Prostate gland (tissue), 2 donors: ENCODE data around the gene MSMO1. TPM values are rescaled to one million over a fixed set of nuclear protein-coding genes. Genes with fewer than 3 reads are reported as not detected.

ENCODE experiments used
- DNase-seq: peaks from one replicate; pipeline ENCODE4 v3.0.0-alpha.2; 2019; ENCODE audit warnings: low spot score
- H3K27ac ChIP-seq, 2 donors: fragments of 200-600 bp; sonication (generic); 2 replicates each; pipeline ENCODE4 v1.5.1; 2017 to 2019
- H3K27me3 ChIP-seq: fragments of 200-600 bp; sonication (generic); replicated peaks from 2 replicates; pipeline ENCODE4 v1.5.1; 2019; ENCODE audit not compliant: insufficient read depth
- H3K36me3 ChIP-seq, 2 donors: fragments of 200-600 bp; sonication (generic); 1 replicate in 1 of 2; 2 replicates in 1 of 2; pipeline versions ENCODE4 v1.5.1 to v1.8.1; 2017 to 2019
- H3K4me1 ChIP-seq: fragments of 200-600 bp; sonication (generic); replicated peaks from 2 replicates; pipeline ENCODE4 v1.5.1; 2019
- H3K4me3 ChIP-seq, 2 donors: fragments of 200-600 bp; sonication (generic); 2 replicates each; pipeline ENCODE4 v1.5.1; 2017 to 2019
- H3K9me3 ChIP-seq: fragments of 200-600 bp; sonication (generic); 2 replicates; pipeline ENCODE4 v1.5.1; 2017
- CTCF ChIP-seq, 4 experiments: fragments of 200-600 bp in 2 of 4; fragments of 450-650 bp in 2 of 4; sonication (generic) in 2 of 4; IDR thresholded peaks; 1 replicate in 3 of 4; 2 replicates in 1 of 4; pipeline ENCODE4 v1.5.1; 2016 to 2019; ENCODE audit warnings: antibody characterized with exemption in 4 of 4, mild to moderate bottlenecking in 2 of 4, moderate library complexity in 2 of 4
- POLR2A ChIP-seq: fragments of 450-650 bp; IDR thresholded peaks from one replicate; pipeline ENCODE4 v1.6.1; 2016; ENCODE audit warnings: antibody characterized with exemption, mild to moderate bottlenecking
- POLR2AphosphoS5 ChIP-seq: sonication (generic); formaldehyde crosslinking; IDR thresholded peaks from one replicate; pipeline ENCODE4 v1.6.1; 2017; ENCODE audit warnings: antibody characterized with exemption
- WGBS: methylation state at CpG from one replicate; pipeline ENCODE4 v1.1.5; 2018; 5-methylcytosine and 5-hydroxymethylcytosine counted together
- intact Hi-C: fragments of 100-400 bp; cut with DNase I; formaldehyde crosslinking; loops from one replicate; pipeline ENCODE4 v1.14.2; 2022
- microRNA counts, 2 donors: library from miRNA; unstranded; fragments of <30 nt; microRNA quantifications; one replicate each; lab custom pipeline; 2016 to 2017
- microRNA-seq: library from miRNA; unstranded; fragments of <30 nt; microRNA quantifications from one replicate; pipeline ENCODE4, GENCODE V29; 2016
- small RNA-seq, 2 donors: library from RNA; depleted of rRNA; stranded (forward); fragments of <200 nt; gene quantifications; one replicate each; pipeline ENCODE3, GENCODE V24; 2016
- total RNA-seq, 2 donors: library from RNA; depleted of rRNA; stranded (reverse); fragments of >200 nt; gene quantifications; one replicate each; pipeline ENCODE4 v1.1.0, GENCODE V29; 2016

The MSMO1 gene
- total RNA-seq, 2 donors from 2014 or later: 45.0 to 76.9 TPM

- DNase-seq: no peak
- TF ChIP-seq POLR2AphosphoS5 (no peak), CTCF (IDR thresholded peaks at IDR 0.05) (no peak)
- 84% methylated on average over 1 of the region's 1 CpG for WGBS
These were observed 57.1 kb downstream of the MSMO1 start for GRCh38 chr4:165384598-165384997.

GRCh38 chr4:165385126-165385525 lies 57.7 kb downstream of the MSMO1 start:
- intact Hi-C loops: no loop called here
- no peak for DNase-seq
- Histone ChIP-seq H3K9me3 (no peaks in the 10 kb centered on the region), H3K4me3 (no peak overlapping the region), H3K27me3 (no peaks in the 10 kb centered on the region), H3K36me3 (no peaks in the 10 kb centered on the region), H3K27ac (peak overlapping the region in 1 of 2 donors; percentile 93), H3K4me1 (no peaks in the 10 kb centered on the region)
- TF ChIP-seq POLR2AphosphoS5 (no peak), POLR2A (no peak), CTCF (IDR thresholded peaks at IDR 0.05) (no peak)
- WGBS: 92% methylated on average over 4 of the region's 4 CpGs

More at GRCh38 chr4:165384598-165384997, 57.1 kb downstream of the MSMO1 start:
- intact Hi-C loops: no loop called here
- Histone ChIP-seq H3K36me3 (no peaks in the 10 kb centered on the region), H3K9me3 (no peaks in the 10 kb centered on the region), H3K27me3 (no peaks in the 10 kb centered on the region), H3K27ac (peak overlapping the region; percentile 34 to 93), H3K4me3 (no peak overlapping the region), H3K4me1 (no peaks in the 10 kb centered on the region)

DNA sequence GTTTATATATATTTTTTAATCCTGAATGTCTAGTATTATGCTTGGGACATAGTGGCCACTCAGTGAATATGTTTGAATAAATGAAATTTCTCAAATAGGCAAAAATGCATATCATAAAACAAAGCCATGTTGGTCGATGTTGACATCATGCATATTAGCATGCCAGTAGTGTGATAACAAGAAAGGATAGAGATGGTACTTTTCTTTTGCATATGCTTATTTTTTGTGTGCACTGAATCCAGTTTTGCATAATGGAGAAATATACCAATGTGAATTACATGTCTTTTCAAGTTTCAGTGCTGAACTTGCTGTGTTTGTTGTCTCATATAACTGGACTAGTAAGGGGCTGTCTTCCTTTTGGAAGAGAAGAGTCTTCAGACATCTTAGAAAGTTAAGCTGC lies 58.9 kb downstream of the MSMO1 start:
- intact Hi-C loops: no loop called here
- Histone ChIP-seq H3K27me3 (no peaks in the 10 kb centered on the region), H3K36me3 (no peaks in the 10 kb centered on the region), H3K4me3 (no peak overlapping the region), H3K27ac (peak overlapping the region in 1 of 2 donors; percentile 93), H3K4me1 (no peaks in the 10 kb centered on the region), H3K9me3 (no peaks in the 10 kb centered on the region)
- DNase-seq: no peak
- TF ChIP-seq CTCF (IDR thresholded peaks at IDR 0.05) (no peak), POLR2AphosphoS5 (no peak), POLR2A (no peak)
- 98% methylated on average over 1 of the region's 1 CpG for WGBS

- no peaks in the 10 kb centered on the region for H3K4me1 ChIP-seq
- H3K36me3 ChIP-seq: no peaks in the 10 kb centered on the region
- H3K27me3 ChIP-seq: no peaks in the 10 kb centered on the region
- H3K4me3 ChIP-seq: no peak overlapping the region
- intact Hi-C loops: no loop called here
- DNase-seq: no peak
- TF ChIP-seq CTCF (IDR thresholded peaks at IDR 0.05): no peak
- no peak overlapping the region for H3K27ac ChIP-seq
- no peaks in the 10 kb centered on the region for H3K9me3 ChIP-seq
These were observed 61.3 kb downstream of the MSMO1 start for GRCh38 chr4:165388756-165389155.

MicroRNAs within 50 kb of the gene (microRNA counts, 767-probe panel; counts per million panel counts)
- microRNA hsa-miR-578 (lab: Ali Mortazavi, UCI): 2,335 to 2,903 counts per million in 2 donors

Small RNAs within 50 kb of the gene (microRNA-seq; reads per million reads assigned to microRNA genes)
- gene MIR578: not detected

Small RNAs within 50 kb of the gene (small RNA-seq; reads per million reads assigned to genes)
- gene MIR578: 0.09 to 0.10 reads per million in 2 donors

Other genes starting within 250 kb of the MSMO1 start
- 10 to 100 TPM; 22.3 to 43.3 TPM for gene TMEM192, start 214.8 kb upstream of the MSMO1 start, total RNA-seq
- 10 to 100 TPM; 20.4 to 22.2 TPM for gene KLHL2, start 120.1 kb upstream of the MSMO1 start, total RNA-seq
- gene CPE, start 51.3 kb downstream of the MSMO1 start, total RNA-seq: 100 to 1,000 TPM; 717 to 885 TPM